Neural progenitor cell (in vitro differentiated cells): Measurements from ENCODE around the gene C22orf31.

Experiments used
- CTCF ChIP-seq: fragments of 200-600 bp; sonication (generic); IDR thresholded peaks from 2 replicates; pipeline ENCODE4 v1.5.1; 2017; ENCODE audit warnings: antibody characterized with exemption, mild to moderate bottlenecking
- EZH2phosphoT487 ChIP-seq: fragments of 200-600 bp; sonication (generic); IDR thresholded peaks from 2 replicates; pipeline ENCODE4 v1.6.1; 2017; ENCODE audit warnings: antibody characterized with exemption

GRCh38 chr22:29043906-29044575 lies 17.6 kb downstream of the C22orf31 start:
- TF ChIP-seq CTCF = no peak
- no peak for TF ChIP-seq EZH2phosphoT487
